Aorta (tissue), 5 donors: ENCODE measurements around the gene TMEM30B. TPM values are rescaled to one million over a fixed set of nuclear protein-coding genes. Genes with fewer than 3 reads are reported as not detected.

Experiments
- ATAC-seq: fragments of 200-7000 bp; cut with Tn5 transposase; one replicate; pipeline ENCODE4 v1.9.1; 2022; ENCODE audit warnings: moderate library complexity; ENCODE audit not compliant: low FRiP score
- DNase-seq, 2 donors: peaks; one replicate each; pipeline ENCODE4 v3.0.0-alpha.2; 2020
- H3K27ac ChIP-seq, 2 donors: one replicate each; pipeline ENCODE4 v1.5.1; 2013; ENCODE audit warnings: low read length in 2 of 2, mild to moderate bottlenecking in 2 of 2, moderate library complexity in 2 of 2, control low read depth in 1 of 2, inconsistent platforms in 1 of 2, low read depth in 1 of 2
- H3K27me3 ChIP-seq, 2 donors: one replicate each; pipeline ENCODE4 v1.6.1; 2013; ENCODE audit warnings: control low read depth in 1 of 2, low read length in 1 of 2, mild to moderate bottlenecking in 1 of 2, moderate library complexity in 1 of 2; ENCODE audit not compliant: insufficient read depth in 2 of 2, control insufficient read depth in 1 of 2
- H3K36me3 ChIP-seq, 2 donors: one replicate each; pipeline ENCODE4 v1.6.1; 2013; ENCODE audit warnings: control low read depth in 1 of 2, low read length in 1 of 2, mild to moderate bottlenecking in 1 of 2; ENCODE audit not compliant: insufficient read depth in 2 of 2, control insufficient read depth in 1 of 2
- H3K4me1 ChIP-seq, 2 donors: one replicate each; pipeline ENCODE4 v1.6.1; 2013; ENCODE audit warnings: low read length in 2 of 2, control low read depth in 1 of 2, mild to moderate bottlenecking in 1 of 2, moderate library complexity in 1 of 2; ENCODE audit not compliant: insufficient read depth in 2 of 2, control insufficient read depth in 1 of 2
- H3K4me3 ChIP-seq, 2 donors: one replicate each; pipeline ENCODE4 v1.5.1; 2013; ENCODE audit warnings: low read length in 2 of 2, control low read depth in 1 of 2, mild to moderate bottlenecking in 1 of 2
- H3K9me3 ChIP-seq: one replicate; pipeline ENCODE4 v1.6.1; 2013; ENCODE audit warnings: mild to moderate bottlenecking, low read length; ENCODE audit not compliant: control insufficient read depth
- WGBS, 2 donors: extraction: QIAGEN DNeasy Blood & Tissue Kit; methylation state at CpG; one replicate each; pipeline ENCODE4 v1.1.7; 2013; 5-methylcytosine and 5-hydroxymethylcytosine counted together
- intact Hi-C, 2 donors: fragments of 100-400 bp; cut with DNase I; formaldehyde crosslinking; loops; one replicate each; pipeline versions ENCODE4 v1.14.2 to v1.15.0; 2022
- long read RNA-seq, 2 donors: library from polyadenylated mRNA; unstranded; transcript quantifications; one replicate each; pipeline ENCODE4 v2.0.0, GENCODE V29; 2020 to 2021
- polyA plus RNA-seq, 2 donors: library from polyadenylated mRNA; stranded (reverse); fragments of 200-250 nt; gene quantifications; one replicate each; pipeline ENCODE4 v1.2.3, GENCODE V29; 2013
- total RNA-seq, 2 donors: library from RNA; stranded (reverse); fragmentation: NEBNext Ultra II Directional; extraction: Animal tissue kit (Norgen Biotek cat#: 25700); gene quantifications; one replicate each; pipeline ENCODE4 v1.2.1, GENCODE V29; 2021
- donor health status: healthy with polysubstance abuse.
- donor health status: Bipolar disorder and iron deficiency.
- donor health status: DM: no; HTN: no; CAD: no.
- donor health status: DM: no; HTN: no; CAD: no.
- donor health status: DM: yes; HTN: yes; CAD: no.

Gene TMEM30B
- total RNA-seq (10 to 100 TPM; 54.8 to 81.7 TPM), polyA plus RNA-seq (1 to 10 TPM; 7.5 to 9.9 TPM)
- long read RNA-seq, donor 1, full-length matches to known transcripts = 83 of 83 reads
- long read RNA-seq, donor 1, partial matches to known transcripts = 0 of 83 reads
- long read RNA-seq, donor 1, other reads (novel, unspliced or antisense) = 0 of 83 reads
- long read RNA-seq, donor 2, full-length matches to known transcripts = 52 of 52 reads
- long read RNA-seq, donor 2, partial matches to known transcripts = 0 of 52 reads
- long read RNA-seq, donor 2, other reads (novel, unspliced or antisense) = 0 of 52 reads

GRCh38 chr14:61281186-61281947 is at the start of gene TMEM30B:
Gene TMEM30B (minus strand): TSS chr14:61281338. CDS start chr14:61281147, 191 bp downstream.
- WGBS, 2 donors = 3 to 6% methylated on average over 34 to 43 of the region's 43 CpGs
- Histone ChIP-seq H3K4me1 (no peaks in the 10 kb centered on the region), H3K9me3 (peaks cover 2% of the 10 kb centered on the region), H3K27ac (peak within 1 kb of the TSS; percentile 89 to 90), H3K4me3 (peak within 1 kb of the TSS; percentile 24 to 80), H3K36me3 (no peaks in the 10 kb centered on the region), H3K27me3 (no peaks in the 10 kb centered on the region)
- ATAC-seq (peak; percentile 33), DNase-seq (peak; percentile 56 to 80)
- intact Hi-C loops = loop anchor here in 1 of 2 donors (10.0 kb wide), 1 partner anchor 553 kb away; no protein-coding TSS in a partner anchor

GRCh38 chr14:61330511-61330910 is 49.4 kb upstream of the TMEM30B start:
- 75 to 77% methylated on average over 1 of the region's 1 CpG for WGBS, 2 donors
- DNase-seq (no peak), ATAC-seq (no peak)
- Histone ChIP-seq H3K4me3 (no peak overlapping the region), H3K36me3 (no peaks in the 10 kb centered on the region), H3K4me1 (no peaks in the 10 kb centered on the region), H3K9me3 (no peaks in the 10 kb centered on the region), H3K27me3 (no peaks in the 10 kb centered on the region), H3K27ac (no peak overlapping the region)
- intact Hi-C loops = no loop called here

- DNase-seq = no peak
- Histone ChIP-seq H3K9me3 (no peaks in the 10 kb centered on the region), H3K4me1 (no peaks in the 10 kb centered on the region), H3K27ac (no peak overlapping the region), H3K27me3 (no peaks in the 10 kb centered on the region), H3K4me3 (no peak overlapping the region), H3K36me3 (no peaks in the 10 kb centered on the region)
- WGBS, 2 donors = 91 to 95% methylated on average over 8 of the region's 8 CpGs
- intact Hi-C loops = no loop called here
- ATAC-seq = no peak
These were observed 48.4 kb upstream of the TMEM30B start for GRCh38 chr14:61329478-61330051.

DNA sequence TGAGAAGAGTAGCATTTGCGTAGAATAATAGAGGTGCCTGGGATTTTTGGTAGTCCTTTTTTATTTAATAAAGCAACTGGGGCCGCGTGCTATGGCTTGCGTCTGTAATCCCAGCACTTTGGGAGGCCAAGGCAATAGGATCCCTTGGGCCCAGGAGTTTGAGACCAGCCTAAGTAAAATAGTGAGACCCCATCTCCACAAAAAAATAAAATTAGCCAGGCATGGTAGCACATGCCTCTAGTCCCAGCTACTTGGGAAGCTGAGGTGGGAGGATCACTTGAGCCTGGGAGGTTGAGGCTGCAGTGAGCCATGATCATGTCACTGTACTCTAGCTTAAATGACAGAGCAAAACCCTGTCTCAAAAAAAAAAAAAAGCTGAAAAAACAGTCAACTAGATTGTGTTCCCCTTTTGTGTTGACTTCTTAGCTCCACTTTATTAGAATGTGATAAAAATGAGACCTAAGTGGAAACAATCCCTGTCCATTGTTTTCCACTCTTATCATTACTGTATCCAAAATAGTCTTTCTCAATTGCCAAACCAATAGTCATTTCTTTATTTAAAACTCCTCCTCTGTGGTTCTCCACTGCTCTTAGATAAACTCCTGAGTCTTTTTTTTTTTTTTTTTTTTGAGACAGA is 47.6 kb upstream of the TMEM30B start:
- Histone ChIP-seq H3K27me3 (no peaks in the 10 kb centered on the region), H3K9me3 (no peaks in the 10 kb centered on the region), H3K36me3 (no peaks in the 10 kb centered on the region), H3K4me1 (no peaks in the 10 kb centered on the region), H3K27ac (no peak overlapping the region), H3K4me3 (no peak overlapping the region)
- no peak for ATAC-seq
- intact Hi-C loops = no loop called here
- 90 to 95% methylated on average over 4 of the region's 4 CpGs for WGBS, 2 donors
- DNase-seq = no peak

- Histone ChIP-seq H3K4me3 (no peak overlapping the region), H3K9me3 (no peaks in the 10 kb centered on the region), H3K4me1 (no peaks in the 10 kb centered on the region), H3K27me3 (no peaks in the 10 kb centered on the region), H3K27ac (no peak overlapping the region), H3K36me3 (no peaks in the 10 kb centered on the region)
- WGBS, 2 donors = 30 to 36% methylated on average over 4 of the region's 4 CpGs
- ATAC-seq (peak; percentile 87), DNase-seq (peak; percentile 64 to 85)
- intact Hi-C loops = no loop called here
These were observed 45.7 kb upstream of the TMEM30B start for GRCh38 chr14:61326847-61327246.

- H3K27me3 ChIP-seq = no peaks in the 10 kb centered on the region
- H3K4me1 ChIP-seq = no peaks in the 10 kb centered on the region
- H3K9me3 ChIP-seq = no peaks in the 10 kb centered on the region
- DNase-seq (no peak), ATAC-seq (no peak)
- 97% methylated on average over 1 of the region's 1 CpG for WGBS, 2 donors
- no peak overlapping the region for H3K27ac ChIP-seq
- intact Hi-C loops = no loop called here
- no peaks in the 10 kb centered on the region for H3K36me3 ChIP-seq
- no peak overlapping the region for H3K4me3 ChIP-seq
These were observed 45.0 kb upstream of the TMEM30B start for GRCh38 chr14:61326146-61326545.

- H3K4me3 ChIP-seq = no peak overlapping the region
- no peaks in the 10 kb centered on the region for H3K27me3 ChIP-seq
- H3K36me3 ChIP-seq = no peaks in the 10 kb centered on the region
- H3K27ac ChIP-seq = no peak overlapping the region
- 99 to 100% methylated on average over 1 of the region's 1 CpG for WGBS, 2 donors
- no peaks in the 10 kb centered on the region for H3K9me3 ChIP-seq
- DNase-seq = no peak
- no peaks in the 10 kb centered on the region for H3K4me1 ChIP-seq
- intact Hi-C loops = no loop called here
- ATAC-seq = no peak
These were observed 44.0 kb upstream of the TMEM30B start for GRCh38 chr14:61325166-61325565.

GRCh38 chr14:61323970-61324369 is 42.8 kb upstream of the TMEM30B start:
- DNase-seq (no peak), ATAC-seq (no peak)
- Histone ChIP-seq H3K27me3 (no peaks in the 10 kb centered on the region), H3K4me3 (no peak overlapping the region), H3K27ac (no peak overlapping the region), H3K4me1 (no peaks in the 10 kb centered on the region), H3K36me3 (no peaks in the 10 kb centered on the region), H3K9me3 (no peaks in the 10 kb centered on the region)
- intact Hi-C loops = no loop called here
- WGBS, 2 donors = 78 to 83% methylated on average over 6 of the region's 6 CpGs
